ENCODE data around the gene TPM3.
A peak's percentile ranks its signal among the peaks of the same experiment; 100 is the strongest.
"Not testable (repeated sequence)": the region's sequence is repeated elsewhere in the genome, so short reads cannot be mapped to it uniquely, and the experiment has no call there.

Gene TPM3

GRCh38 chr1:154191990-154192461 is at the start of gene TPM3:
Gene TPM3 (minus strand): TSS chr1:154192100. CDS start chr1:154192018, 82 bp downstream.
- H3K27me3 Mint-ChIP-seq (ENCODE audit: low read depth) = peaks cover 10% of the 10 kb centered on the region
- no peaks in the 10 kb centered on the region for H3K36me3 Mint-ChIP-seq (ENCODE audit: low read depth)
- peak within 1 kb of the TSS; percentile 79 to 91 (median 79) for H3K27ac Mint-ChIP-seq
- peaks cover 40% of the 10 kb centered on the region for H3K4me1 Mint-ChIP-seq
- peak within 1 kb of the TSS; percentile 44 to 90 (median 78) for H3K4me3 Mint-ChIP-seq
- TF ChIP-seq, protein P1, sequence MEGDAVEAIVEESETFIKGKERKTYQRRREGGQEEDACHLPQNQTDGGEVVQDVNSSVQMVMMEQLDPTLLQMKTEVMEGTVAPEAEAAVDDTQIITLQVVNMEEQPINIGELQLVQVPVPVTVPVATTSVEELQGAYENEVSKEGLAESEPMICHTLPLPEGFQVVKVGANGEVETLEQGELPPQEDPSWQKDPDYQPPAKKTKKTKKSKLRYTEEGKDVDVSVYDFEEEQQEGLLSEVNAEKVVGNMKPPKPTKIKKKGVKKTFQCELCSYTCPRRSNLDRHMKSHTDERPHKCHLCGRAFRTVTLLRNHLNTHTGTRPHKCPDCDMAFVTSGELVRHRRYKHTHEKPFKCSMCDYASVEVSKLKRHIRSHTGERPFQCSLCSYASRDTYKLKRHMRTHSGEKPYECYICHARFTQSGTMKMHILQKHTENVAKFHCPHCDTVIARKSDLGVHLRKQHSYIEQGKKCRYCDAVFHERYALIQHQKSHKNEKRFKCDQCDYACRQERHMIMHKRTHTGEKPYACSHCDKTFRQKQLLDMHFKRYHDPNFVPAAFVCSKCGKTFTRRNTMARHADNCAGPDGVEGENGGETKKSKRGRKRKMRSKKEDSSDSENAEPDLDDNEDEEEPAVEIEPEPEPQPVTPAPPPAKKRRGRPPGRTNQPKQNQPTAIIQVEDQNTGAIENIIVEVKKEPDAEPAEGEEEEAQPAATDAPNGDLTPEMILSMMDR (IDR thresholded peaks at IDR 0.05; ENCODE audit: unreplicated experiment in 3 of 3) = no peak
- no peaks in the 10 kb centered on the region for H3K9me3 Mint-ChIP-seq

- Mint-ChIP-seq H3K36me3 (ENCODE audit: low read depth) (peaks cover 89% of the 10 kb centered on the region), H3K27me3 (ENCODE audit: low read depth) (no peaks in the 10 kb centered on the region), H3K9me3 (no peaks in the 10 kb centered on the region), H3K4me1 (no peaks in the 10 kb centered on the region), H3K27ac (no peak overlapping the region), H3K4me3 (no peak overlapping the region)
- TF ChIP-seq, protein P1 (IDR thresholded peaks at IDR 0.05; ENCODE audit: unreplicated experiment in 3 of 3) = no peak
These were observed 48.5 kb upstream of the TPM3 start for GRCh38 chr1:154240294-154240833.

DNA sequence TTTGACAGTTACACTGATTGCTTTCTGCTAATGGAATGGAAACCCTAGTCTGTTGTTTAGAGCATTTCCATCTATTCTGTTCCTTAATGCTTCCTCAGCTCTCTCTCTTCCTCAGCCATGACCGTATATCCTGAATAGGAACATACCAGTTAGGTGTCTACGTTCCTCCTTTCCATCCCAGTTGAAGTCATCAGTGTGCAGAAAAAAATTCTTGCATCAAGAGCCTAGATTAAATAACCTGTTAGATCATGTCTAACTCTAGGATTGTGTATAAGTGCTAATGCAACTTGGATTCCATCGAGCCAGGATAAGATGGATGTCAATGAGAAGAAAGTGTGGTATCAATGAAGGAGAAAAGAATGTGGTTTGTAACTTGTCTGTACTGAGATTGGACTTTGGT is 47.6 kb upstream of the TPM3 start:
- TF ChIP-seq, protein P1 (IDR thresholded peaks at IDR 0.05; ENCODE audit: unreplicated experiment in 3 of 3) = no peak
- peaks cover 88% of the 10 kb centered on the region for H3K36me3 Mint-ChIP-seq (ENCODE audit: low read depth)
- no peaks in the 10 kb centered on the region for H3K4me1 Mint-ChIP-seq
- no peaks in the 10 kb centered on the region for H3K9me3 Mint-ChIP-seq
- H3K4me3 Mint-ChIP-seq = no peak overlapping the region
- H3K27ac Mint-ChIP-seq = no peak overlapping the region
- H3K27me3 Mint-ChIP-seq (ENCODE audit: low read depth) = no peaks in the 10 kb centered on the region

- no peaks in the 10 kb centered on the region for H3K4me1 Mint-ChIP-seq
- peaks cover 83% of the 10 kb centered on the region for H3K36me3 Mint-ChIP-seq (ENCODE audit: low read depth)
- no peak overlapping the region for H3K4me3 Mint-ChIP-seq
- H3K9me3 Mint-ChIP-seq = no peaks in the 10 kb centered on the region
- H3K27me3 Mint-ChIP-seq (ENCODE audit: low read depth) = no peaks in the 10 kb centered on the region
- peak overlapping the region in 1 of 3 experiments; percentile 24 for H3K27ac Mint-ChIP-seq
- TF ChIP-seq, protein P1 (IDR thresholded peaks at IDR 0.05; ENCODE audit: unreplicated experiment in 3 of 3) = no peak
These were observed 46.1 kb upstream of the TPM3 start for GRCh38 chr1:154237880-154238506.

DNA sequence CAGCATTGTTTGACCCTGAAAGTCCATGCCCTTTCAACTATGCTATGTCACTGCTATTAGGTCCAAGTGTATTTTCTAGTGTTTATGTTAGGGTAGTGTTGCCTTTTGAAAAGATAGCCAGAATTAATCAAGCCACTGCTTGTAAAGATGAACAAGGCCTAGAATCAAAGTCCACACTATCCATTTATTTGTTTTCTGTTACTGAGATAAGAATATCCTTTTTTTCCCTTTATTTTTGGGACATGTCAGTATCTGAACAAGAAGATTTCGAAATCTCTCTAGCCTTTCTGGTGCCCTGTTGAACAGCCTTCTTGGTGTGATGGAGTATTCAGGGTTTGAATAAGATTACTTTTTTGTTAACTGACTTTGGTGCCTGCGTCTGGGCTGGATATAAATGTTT is 45.5 kb upstream of the TPM3 start:
- Mint-ChIP-seq H3K4me3 (no peak overlapping the region), H3K9me3 (no peaks in the 10 kb centered on the region), H3K27ac (no peak overlapping the region), H3K4me1 (no peaks in the 10 kb centered on the region), H3K27me3 (ENCODE audit: low read depth) (no peaks in the 10 kb centered on the region), H3K36me3 (ENCODE audit: low read depth) (peaks cover 83% of the 10 kb centered on the region)
- TF ChIP-seq, protein P1 (IDR thresholded peaks at IDR 0.05; ENCODE audit: unreplicated experiment in 3 of 3) = no peak

DNA sequence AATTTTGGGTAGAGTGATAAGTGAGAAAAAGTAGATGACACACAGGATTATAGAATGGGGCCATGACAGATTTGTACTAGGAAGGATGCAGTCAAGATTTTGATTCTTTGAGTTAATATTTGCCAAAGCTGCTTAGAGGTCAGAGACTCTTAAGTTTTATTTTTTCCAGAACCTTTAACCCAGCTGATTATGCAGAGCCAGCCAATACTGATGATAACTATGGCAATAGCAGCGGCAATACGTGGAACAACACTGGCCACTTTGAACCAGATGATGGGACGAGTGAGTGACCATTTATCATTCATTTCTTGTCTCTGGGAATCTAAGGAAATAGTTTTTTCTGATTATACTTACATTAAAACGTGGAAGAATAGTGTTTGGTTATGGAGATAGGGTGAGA is 45.0 kb upstream of the TPM3 start:
- Mint-ChIP-seq H3K4me3 (no peak overlapping the region), H3K27ac (no peak overlapping the region), H3K9me3 (no peaks in the 10 kb centered on the region), H3K4me1 (no peaks in the 10 kb centered on the region), H3K36me3 (ENCODE audit: low read depth) (peaks cover 82% of the 10 kb centered on the region), H3K27me3 (ENCODE audit: low read depth) (no peaks in the 10 kb centered on the region)
- TF ChIP-seq, protein P1 (IDR thresholded peaks at IDR 0.05; ENCODE audit: unreplicated experiment in 3 of 3) = no peak

- not testable (repeated sequence) for H3K27me3 Mint-ChIP-seq (ENCODE audit: low read depth); H3K4me3 Mint-ChIP-seq; H3K4me1 Mint-ChIP-seq; H3K27ac Mint-ChIP-seq; H3K9me3 Mint-ChIP-seq
- peaks cover 86% of the 10 kb centered on the region for H3K36me3 Mint-ChIP-seq (ENCODE audit: low read depth)
These were observed 41.2 kb upstream of the TPM3 start for GRCh38 chr1:154233127-154233526.

GRCh38 chr1:154231112-154231511 is 39.2 kb upstream of the TPM3 start:
- H3K36me3 Mint-ChIP-seq (ENCODE audit: low read depth) = peaks cover 83% of the 10 kb centered on the region
- not testable (repeated sequence) for H3K4me3 Mint-ChIP-seq; H3K4me1 Mint-ChIP-seq; H3K27ac Mint-ChIP-seq; H3K27me3 Mint-ChIP-seq (ENCODE audit: low read depth); H3K9me3 Mint-ChIP-seq
